HepG2 (cell line): ENCODE results near the gene GNG7. TPM values are rescaled to one million over a fixed set of nuclear protein-coding genes. Genes with fewer than 3 reads are reported as not detected.

Source experiments
- CC2D1A ChIP-seq: sonication (generic); formaldehyde crosslinking; IDR thresholded peaks from 2 replicates; pipeline ENCODE4 v1.8.1; 2023; ENCODE audit warnings: mild to moderate bottlenecking, missing genetic modification reagents
- DPF2 ChIP-seq: sonication (generic); formaldehyde crosslinking; IDR thresholded peaks from 2 replicates; pipeline ENCODE4 v1.4.0; 2020; ENCODE audit warnings: mild to moderate bottlenecking, low read depth, missing genetic modification reagents, borderline replicate concordance
- GPN1 ChIP-seq: sonication (generic); formaldehyde crosslinking; IDR thresholded peaks from 2 replicates; pipeline ENCODE4 v1.5.1; 2020; ENCODE audit warnings: missing genetic modification reagents, borderline replicate concordance
- HIVEP1 ChIP-seq: sonication (generic); formaldehyde crosslinking; IDR thresholded peaks from 2 replicates; pipeline ENCODE4 v1.4.0; 2020; ENCODE audit warnings: mild to moderate bottlenecking, missing genetic modification reagents
- MBNL3 ChIP-seq: fragments of 250-450 bp; sonication (Bioruptor Pico); conservative IDR thresholded peaks from 2 replicates; pipeline ENCODE4 v1.8.0; 2022; ENCODE audit warnings: mild to moderate bottlenecking, inconsistent platforms
- MIXL1 ChIP-seq: IDR thresholded peaks from 2 replicates; pipeline ENCODE4 v1.6.1; 2016
- MXD1 ChIP-seq: sonication (generic); formaldehyde crosslinking; IDR thresholded peaks from 2 replicates; pipeline ENCODE4 v1.4.0; 2020; ENCODE audit warnings: mild to moderate bottlenecking, missing genetic modification reagents
- RAD51 ChIP-seq: fragments of 450-650 bp; IDR thresholded peaks from 2 replicates; pipeline ENCODE4 v1.6.1; 2016; ENCODE audit warnings: borderline replicate concordance
- RARG ChIP-seq: sonication (generic); formaldehyde crosslinking; IDR thresholded peaks from 2 replicates; pipeline ENCODE4 v1.4.0; 2020; ENCODE audit warnings: low read depth, mild to moderate bottlenecking, missing genetic modification reagents
- SP140L ChIP-seq: sonication (generic); formaldehyde crosslinking; IDR thresholded peaks from 2 replicates; pipeline ENCODE4 v1.4.0; 2020; ENCODE audit warnings: missing genetic modification reagents, borderline replicate concordance
- SUZ12 ChIP-seq: fragments of 150-350 bp; IDR thresholded peaks from 2 replicates; pipeline ENCODE4 v1.6.1; 2014; ENCODE audit warnings: low read depth, low read length
- THAP11 ChIP-seq: IDR thresholded peaks from 2 replicates; pipeline ENCODE4 v1.6.1; 2016; ENCODE audit warnings: missing biosample characterization, missing genetic modification reagents
- ZBTB1 ChIP-seq: sonication (generic); formaldehyde crosslinking; IDR thresholded peaks from 2 replicates; pipeline ENCODE4 v1.4.0; 2020; ENCODE audit warnings: missing genetic modification reagents, borderline replicate concordance
- ZBTB25 ChIP-seq: IDR thresholded peaks from 2 replicates; pipeline ENCODE4 v1.6.1; 2018; ENCODE audit warnings: missing genetic modification reagents
- ZNF224 ChIP-seq: sonication (generic); formaldehyde crosslinking; IDR thresholded peaks from 2 replicates; pipeline ENCODE4 v1.5.0; 2020; ENCODE audit warnings: mild to moderate bottlenecking, missing genetic modification reagents
- ZNF576 ChIP-seq: sonication (generic); formaldehyde crosslinking; IDR thresholded peaks from 2 replicates; pipeline ENCODE4 v1.4.0; 2020; ENCODE audit warnings: mild to moderate bottlenecking, missing genetic modification reagents
- ZNF839 ChIP-seq: sonication (generic); formaldehyde crosslinking; IDR thresholded peaks from 2 replicates; pipeline ENCODE4 v1.4.0; 2020; ENCODE audit warnings: missing genetic modification reagents, mild to moderate bottlenecking, borderline replicate concordance
- polyA plus RNA-seq, 8 experiments: library from polyadenylated mRNA; depleted of rRNA in 3 of 8; stranded (reverse) in 7 of 8; unstranded in 1 of 8; fragments of >200 nt; fragmentation: Illumina TruSeq in 4 of 8; extraction: Trizol in 4 of 8; gene quantifications; 2 replicates each; pipeline versions ENCODE4 v1.2.1 to v1.2.3, GENCODE V29; 2011 to 2016; ENCODE audit warnings: low read depth in 4 of 8, missing spikeins in 1 of 8, mixed read lengths in 1 of 8; ENCODE audit not compliant: insufficient read depth in 1 of 8
- total RNA-seq, 5 experiments: library from RNA; depleted of rRNA; stranded (reverse); fragments of >200 nt; fragmentation: Illumina TruSeq; extraction: Trizol; gene quantifications; 2 replicates each; pipeline ENCODE4 v1.2.3, GENCODE V29; 2016; ENCODE audit warnings: low read depth in 1 of 5
- TF ChIP-seq, protein P1 (sequence below): sonication (generic); IDR thresholded peaks from 2 replicates; pipeline ENCODE4 v1.6.1; 2016; ENCODE audit warnings: low read depth, borderline replicate concordance
- TF ChIP-seq, protein P2 (sequence below): sonication (generic); formaldehyde crosslinking; IDR thresholded peaks from 2 replicates; pipeline ENCODE4 v1.8.0; 2022; ENCODE audit warnings: missing genetic modification reagents, mild to moderate bottlenecking, inconsistent platforms, borderline replicate concordance
- TF ChIP-seq, protein P3 (sequence below): sonication (generic); formaldehyde crosslinking; IDR thresholded peaks from 2 replicates; pipeline ENCODE4 v1.5.1; 2020; ENCODE audit warnings: mild to moderate bottlenecking, missing genetic modification reagents, borderline replicate concordance

GNG7 gene
- total and polyA plus RNA-seq, 2 of the 13 experiments (the other 11 are each of a cell fraction or from before 2014, with no cell fraction given): 1.4 to 3.3 TPM

DNA sequence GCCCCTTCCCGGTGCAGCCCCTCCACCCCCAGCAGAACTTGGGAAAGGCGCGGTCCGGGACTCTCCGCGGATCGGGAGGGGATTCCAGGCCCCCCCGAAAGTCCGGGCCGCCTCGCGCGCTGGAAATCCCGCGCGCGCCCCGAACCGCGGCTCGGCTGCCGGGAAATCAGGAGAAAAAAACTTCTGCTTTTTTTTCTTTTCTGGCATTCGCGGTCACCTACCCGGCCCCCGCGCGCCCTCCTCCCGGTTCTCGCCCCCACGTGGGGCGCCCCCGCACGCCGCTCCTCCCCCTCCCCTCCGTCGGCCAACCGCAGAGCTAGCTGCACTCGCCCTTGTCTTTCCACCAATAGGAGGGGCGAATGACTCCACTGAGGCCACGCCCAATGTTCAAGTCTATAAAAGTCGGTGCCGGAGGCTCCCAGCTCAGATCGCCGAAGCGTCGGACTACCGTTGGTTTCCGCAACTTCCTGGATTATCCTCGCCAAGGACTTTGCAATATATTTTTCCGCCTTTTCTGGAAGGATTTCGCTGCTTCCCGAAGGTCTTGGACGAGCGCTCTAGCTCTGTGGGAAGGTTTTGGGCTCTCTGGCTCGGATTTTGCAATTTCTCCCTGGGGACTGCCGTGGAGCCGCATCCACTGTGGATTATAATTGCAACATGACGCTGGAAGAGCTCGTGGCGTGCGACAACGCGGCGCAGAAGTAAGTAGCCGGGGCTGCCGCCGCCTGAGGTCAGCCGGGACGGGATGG is 226.6 kb downstream of the GNG7 start, which contains the start of gene GADD45B (continued):
- no peak for TF ChIP-seq ZNF576 (CRISPR knock-in tag)
- TF ChIP-seq ZNF839 (CRISPR knock-in tag): no peak
- no peak for TF ChIP-seq RARG (CRISPR knock-in tag)
- no peak for TF ChIP-seq MBNL3
- no peak for TF ChIP-seq SUZ12
- TF ChIP-seq HIVEP1 (CRISPR knock-in tag): no peak
- TF ChIP-seq ZNF224: no peak
- no peak; the same call in 1 of the 2 replicates for TF ChIP-seq MIXL1
- TF ChIP-seq, protein P1, sequence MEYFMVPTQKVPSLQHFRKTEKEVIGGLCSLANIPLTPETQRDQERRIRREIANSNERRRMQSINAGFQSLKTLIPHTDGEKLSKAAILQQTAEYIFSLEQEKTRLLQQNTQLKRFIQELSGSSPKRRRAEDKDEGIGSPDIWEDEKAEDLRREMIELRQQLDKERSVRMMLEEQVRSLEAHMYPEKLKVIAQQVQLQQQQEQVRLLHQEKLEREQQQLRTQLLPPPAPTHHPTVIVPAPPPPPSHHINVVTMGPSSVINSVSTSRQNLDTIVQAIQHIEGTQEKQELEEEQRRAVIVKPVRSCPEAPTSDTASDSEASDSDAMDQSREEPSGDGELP: peak; percentile 3; the same call in 1 of the 2 replicates
- TF ChIP-seq CC2D1A (CRISPR knock-in tag): no peak
- TF ChIP-seq THAP11 (CRISPR knock-in tag): peak; percentile 44; the same call in 1 of the 2 replicates
- TF ChIP-seq, protein P2, sequence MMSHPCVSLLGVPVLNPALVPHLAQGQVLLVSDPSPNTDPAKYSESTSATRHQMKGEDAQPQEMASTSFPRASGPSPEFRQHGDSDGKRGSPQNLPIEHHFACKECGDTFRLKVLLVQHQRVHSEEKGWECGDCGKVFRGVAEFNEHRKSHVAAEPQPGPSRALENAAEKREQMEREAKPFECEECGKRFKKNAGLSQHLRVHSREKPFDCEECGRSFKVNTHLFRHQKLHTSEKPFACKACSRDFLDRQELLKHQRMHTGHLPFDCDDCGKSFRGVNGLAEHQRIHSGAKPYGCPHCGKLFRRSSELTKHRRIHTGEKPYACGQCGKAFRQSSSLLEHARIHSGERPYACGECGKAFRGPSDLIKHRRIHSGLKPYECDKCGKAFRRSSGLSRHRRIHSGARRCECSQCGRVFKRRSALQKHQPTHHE (CRISPR knock-in tag): 0 out of 2 replicates have a peak, but pooled peaks have one; percentile 40
- no peak for TF ChIP-seq DPF2 (CRISPR knock-in tag)
- peak; percentile 53; the same call in 1 of the 2 replicates for TF ChIP-seq ZBTB25 (CRISPR knock-in tag)
- no peak for TF ChIP-seq SP140L (CRISPR knock-in tag)
- TF ChIP-seq RAD51: peak; percentile 16; the same call in 1 of the 2 replicates
- TF ChIP-seq, protein P3, sequence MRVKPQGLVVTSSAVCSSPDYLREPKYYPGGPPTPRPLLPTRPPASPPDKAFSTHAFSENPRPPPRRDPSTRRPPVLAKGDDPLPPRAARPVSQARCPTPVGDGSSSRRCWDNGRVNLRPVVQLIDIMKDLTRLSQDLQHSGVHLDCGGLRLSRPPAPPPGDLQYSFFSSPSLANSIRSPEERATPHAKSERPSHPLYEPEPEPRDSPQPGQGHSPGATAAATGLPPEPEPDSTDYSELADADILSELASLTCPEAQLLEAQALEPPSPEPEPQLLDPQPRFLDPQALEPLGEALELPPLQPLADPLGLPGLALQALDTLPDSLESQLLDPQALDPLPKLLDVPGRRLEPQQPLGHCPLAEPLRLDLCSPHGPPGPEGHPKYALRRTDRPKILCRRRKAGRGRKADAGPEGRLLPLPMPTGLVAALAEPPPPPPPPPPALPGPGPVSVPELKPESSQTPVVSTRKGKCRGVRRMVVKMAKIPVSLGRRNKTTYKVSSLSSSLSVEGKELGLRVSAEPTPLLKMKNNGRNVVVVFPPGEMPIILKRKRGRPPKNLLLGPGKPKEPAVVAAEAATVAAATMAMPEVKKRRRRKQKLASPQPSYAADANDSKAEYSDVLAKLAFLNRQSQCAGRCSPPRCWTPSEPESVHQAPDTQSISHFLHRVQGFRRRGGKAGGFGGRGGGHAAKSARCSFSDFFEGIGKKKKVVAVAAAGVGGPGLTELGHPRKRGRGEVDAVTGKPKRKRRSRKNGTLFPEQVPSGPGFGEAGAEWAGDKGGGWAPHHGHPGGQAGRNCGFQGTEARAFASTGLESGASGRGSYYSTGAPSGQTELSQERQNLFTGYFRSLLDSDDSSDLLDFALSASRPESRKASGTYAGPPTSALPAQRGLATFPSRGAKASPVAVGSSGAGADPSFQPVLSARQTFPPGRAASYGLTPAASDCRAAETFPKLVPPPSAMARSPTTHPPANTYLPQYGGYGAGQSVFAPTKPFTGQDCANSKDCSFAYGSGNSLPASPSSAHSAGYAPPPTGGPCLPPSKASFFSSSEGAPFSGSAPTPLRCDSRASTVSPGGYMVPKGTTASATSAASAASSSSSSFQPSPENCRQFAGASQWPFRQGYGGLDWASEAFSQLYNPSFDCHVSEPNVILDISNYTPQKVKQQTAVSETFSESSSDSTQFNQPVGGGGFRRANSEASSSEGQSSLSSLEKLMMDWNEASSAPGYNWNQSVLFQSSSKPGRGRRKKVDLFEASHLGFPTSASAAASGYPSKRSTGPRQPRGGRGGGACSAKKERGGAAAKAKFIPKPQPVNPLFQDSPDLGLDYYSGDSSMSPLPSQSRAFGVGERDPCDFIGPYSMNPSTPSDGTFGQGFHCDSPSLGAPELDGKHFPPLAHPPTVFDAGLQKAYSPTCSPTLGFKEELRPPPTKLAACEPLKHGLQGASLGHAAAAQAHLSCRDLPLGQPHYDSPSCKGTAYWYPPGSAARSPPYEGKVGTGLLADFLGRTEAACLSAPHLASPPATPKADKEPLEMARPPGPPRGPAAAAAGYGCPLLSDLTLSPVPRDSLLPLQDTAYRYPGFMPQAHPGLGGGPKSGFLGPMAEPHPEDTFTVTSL (CRISPR knock-in tag): no peak
- no peak for TF ChIP-seq MXD1 (CRISPR knock-in tag)
- no peak for TF ChIP-seq GPN1 (CRISPR knock-in tag)
- TF ChIP-seq ZBTB1 (CRISPR knock-in tag): no peak
